Effector memory CD8-positive, alpha-beta T cell (primary cell): ENCODE data around the gene ROR2.
A peak's percentile ranks its signal among the peaks of the same experiment; 100 is the strongest.

Source experiments
- ATAC-seq: fragments of 150-1000 bp; cut with Tn5 transposase; replicated peaks from 2 replicates; pipeline ENCODE4 v1.10.0; 2021; ENCODE audit warnings: mild to moderate bottlenecking, moderate library complexity
- DNase-seq, 3 experiments: peaks; one replicate each; pipeline ENCODE4 v3.0.0; 2021
- H3K27ac Mint-ChIP-seq, 2 donors: one replicate each; pipeline ENCODE4 v1.8.0; 2022; ENCODE audit warnings: mild to moderate bottlenecking in 2 of 2, mixed read lengths in 2 of 2, moderate library complexity in 2 of 2
- H3K27me3 Mint-ChIP-seq, 2 donors: one replicate each; pipeline ENCODE4 v1.8.0; 2022; ENCODE audit warnings: mixed read lengths in 2 of 2
- H3K36me3 Mint-ChIP-seq: one replicate; pipeline ENCODE4 v1.8.0; 2022; ENCODE audit warnings: mild to moderate bottlenecking, moderate library complexity, mixed read lengths; ENCODE audit not compliant: insufficient read depth
- H3K4me1 Mint-ChIP-seq, 2 donors: one replicate each; pipeline ENCODE4 v1.8.0; 2022; ENCODE audit warnings: low read depth in 2 of 2, mixed read lengths in 2 of 2
- H3K4me3 Mint-ChIP-seq, 2 donors: one replicate each; pipeline ENCODE4 v1.8.0; 2022; ENCODE audit warnings: mild to moderate bottlenecking in 2 of 2, mixed read lengths in 2 of 2, moderate library complexity in 2 of 2
- H3K9me3 Mint-ChIP-seq, 2 donors: one replicate each; pipeline ENCODE4 v1.8.0; 2022; ENCODE audit warnings: mixed read lengths in 2 of 2

The ROR2 gene

GRCh38 chr9:91898451-91899218, 51.4 kb downstream of the ROR2 start:
- DNase-seq, result no peak
- Mint-ChIP-seq H3K27ac (no peak overlapping the region), H3K4me3 (no peak overlapping the region)

DNA sequence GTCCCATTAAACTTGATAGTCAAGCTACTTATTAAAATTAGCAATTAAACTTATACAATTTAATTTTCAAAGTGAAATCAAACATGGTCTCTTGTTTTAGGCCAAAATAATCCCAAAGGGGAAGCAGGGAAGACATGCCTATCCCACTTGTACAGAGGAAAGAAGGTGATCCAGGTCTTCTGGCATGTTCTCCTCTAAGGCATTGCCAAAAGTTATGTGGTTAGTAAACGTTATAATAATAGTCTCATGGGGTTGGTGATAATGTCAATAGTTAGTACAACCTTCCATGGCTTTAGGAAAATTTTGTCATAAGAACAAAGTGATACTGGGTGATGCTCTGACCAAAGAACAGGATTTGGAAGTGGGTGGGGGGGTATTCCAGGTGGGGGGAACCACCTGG, 52.8 kb downstream of the ROR2 start:
- no peak overlapping the region for H3K4me3 Mint-ChIP-seq

More at GRCh38 chr9:91898451-91899218, 51.4 kb downstream of the ROR2 start:
- Mint-ChIP-seq H3K27me3 (peaks cover 19 to 30% of the 10 kb centered on the region in 2 donors), H3K9me3 (no peaks in the 10 kb centered on the region), H3K4me1 (peaks cover 4 to 9% of the 10 kb centered on the region in 2 donors), H3K36me3 (no peaks in the 10 kb centered on the region)
- no peak for ATAC-seq

DNA sequence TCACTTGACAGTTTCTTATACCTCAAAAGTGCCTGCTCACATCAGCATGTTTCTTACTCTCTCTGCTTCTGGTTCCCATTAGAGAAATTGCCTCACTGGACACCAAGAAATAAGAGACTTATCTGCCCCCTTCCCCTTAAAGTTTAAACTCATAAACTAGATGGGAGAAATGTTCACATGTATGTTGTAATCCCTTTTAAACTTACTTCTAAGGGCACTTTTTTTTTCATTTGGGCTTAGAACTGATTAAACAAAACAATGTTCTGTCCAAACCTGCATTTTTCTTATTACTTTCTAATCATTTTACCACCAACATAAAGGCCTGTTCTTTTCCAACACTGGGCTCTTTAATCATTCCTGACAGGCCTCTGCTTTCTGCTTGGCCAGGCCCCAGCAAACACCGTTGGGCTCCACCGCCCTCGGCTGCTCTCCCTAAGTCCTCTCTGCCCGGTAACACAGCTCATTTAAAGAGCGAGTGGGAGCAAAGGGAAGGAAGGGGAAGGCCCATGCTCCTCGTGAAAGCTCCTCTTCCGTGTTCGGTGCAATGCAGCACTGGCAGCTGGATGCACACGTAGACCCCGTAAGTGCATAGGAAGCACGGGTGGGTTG, 53.4 kb downstream of the ROR2 start:
- DNase-seq (no peak), ATAC-seq (no peak)
- peaks cover 4 to 19% of the 10 kb centered on the region in 2 donors for H3K4me1 Mint-ChIP-seq
- peaks cover 23 to 41% of the 10 kb centered on the region in 2 donors for H3K27me3 Mint-ChIP-seq
- H3K27ac Mint-ChIP-seq, result no peak overlapping the region
- no peaks in the 10 kb centered on the region for H3K9me3 Mint-ChIP-seq
- no peaks in the 10 kb centered on the region for H3K36me3 Mint-ChIP-seq
- no peak overlapping the region for H3K4me3 Mint-ChIP-seq

More for the DNA sequence above, 52.8 kb downstream of the ROR2 start:
- DNase-seq (no peak), ATAC-seq (no peak)
- Mint-ChIP-seq H3K27me3 (peaks cover 23 to 41% of the 10 kb centered on the region in 2 donors), H3K9me3 (no peaks in the 10 kb centered on the region), H3K27ac (no peak overlapping the region), H3K4me1 (peaks cover 4 to 16% of the 10 kb centered on the region in 2 donors), H3K36me3 (no peaks in the 10 kb centered on the region)

GRCh38 chr9:91896097-91896496, 53.9 kb downstream of the ROR2 start:
- H3K36me3 Mint-ChIP-seq, result no peaks in the 10 kb centered on the region
- H3K27ac Mint-ChIP-seq, result no peak overlapping the region
- H3K27me3 Mint-ChIP-seq, result peaks cover 23 to 41% of the 10 kb centered on the region in 2 donors
- ATAC-seq (no peak), DNase-seq (no peak)
- peaks cover 4 to 19% of the 10 kb centered on the region in 2 donors for H3K4me1 Mint-ChIP-seq
- no peak overlapping the region for H3K4me3 Mint-ChIP-seq
- no peaks in the 10 kb centered on the region for H3K9me3 Mint-ChIP-seq

DNA sequence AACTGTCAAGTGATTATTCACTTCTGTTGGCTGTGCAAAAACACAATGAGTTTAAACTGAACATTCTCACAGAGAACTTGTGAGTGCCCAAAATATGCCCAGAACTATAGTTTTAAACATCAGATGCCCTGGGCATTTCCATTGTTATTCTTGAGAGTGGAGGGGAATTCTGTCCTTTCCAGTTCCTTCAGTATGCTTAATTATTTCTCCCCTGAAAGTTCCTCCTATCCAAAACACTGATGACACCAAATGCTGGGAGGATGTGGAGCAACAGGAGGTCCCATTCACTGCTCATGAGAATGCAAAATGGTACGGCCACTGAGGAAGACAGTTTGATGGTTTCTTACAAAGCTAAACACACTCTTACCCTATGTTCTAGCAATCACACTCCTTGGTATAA, 55.5 kb downstream of the ROR2 start:
- H3K36me3 Mint-ChIP-seq, result no peaks in the 10 kb centered on the region
- no peak overlapping the region for H3K4me3 Mint-ChIP-seq
- ATAC-seq (no peak), DNase-seq (no peak)
- H3K27ac Mint-ChIP-seq, result no peak overlapping the region
- peaks cover 4 to 19% of the 10 kb centered on the region in 2 donors for H3K4me1 Mint-ChIP-seq
- H3K27me3 Mint-ChIP-seq, result peaks cover 23 to 41% of the 10 kb centered on the region in 2 donors
- no peaks in the 10 kb centered on the region for H3K9me3 Mint-ChIP-seq

DNA sequence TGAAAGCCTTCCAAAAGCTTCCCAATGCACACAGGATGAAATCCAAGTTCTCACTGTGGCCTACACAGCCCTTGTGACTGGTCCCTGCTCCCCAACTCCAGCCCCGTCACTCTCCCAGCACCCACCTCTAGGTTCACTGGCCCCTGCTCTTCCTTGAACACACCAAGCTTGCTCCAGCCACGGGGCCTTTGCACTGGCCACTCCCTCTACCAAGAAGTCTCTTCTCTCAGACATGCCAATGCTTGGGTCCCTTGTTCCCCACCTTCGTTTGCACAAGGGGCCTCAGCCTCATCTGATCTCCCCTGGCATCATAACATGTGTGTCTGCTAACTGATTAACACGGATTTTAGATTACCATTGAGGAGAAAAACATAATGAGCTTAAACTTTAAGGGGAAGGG, 56.0 kb downstream of the ROR2 start:
- ATAC-seq (no peak), DNase-seq (no peak)
- no peaks in the 10 kb centered on the region for H3K9me3 Mint-ChIP-seq
- peak overlapping the region in 1 of 2 donors; percentile 72 for H3K27ac Mint-ChIP-seq
- H3K4me1 Mint-ChIP-seq, result peaks cover 4 to 19% of the 10 kb centered on the region in 2 donors
- H3K27me3 Mint-ChIP-seq, result peaks cover 24 to 44% of the 10 kb centered on the region in 2 donors
- H3K4me3 Mint-ChIP-seq, result no peak overlapping the region
- no peaks in the 10 kb centered on the region for H3K36me3 Mint-ChIP-seq

- H3K27me3 Mint-ChIP-seq, result peaks cover 36 to 51% of the 10 kb centered on the region in 2 donors
- no peaks in the 10 kb centered on the region for H3K36me3 Mint-ChIP-seq
- H3K4me1 Mint-ChIP-seq, result peaks cover 3 to 19% of the 10 kb centered on the region in 2 donors
- no peak for ATAC-seq
- H3K9me3 Mint-ChIP-seq, result no peaks in the 10 kb centered on the region
- DNase-seq, result no peak
- H3K4me3 Mint-ChIP-seq, result no peak overlapping the region
- H3K27ac Mint-ChIP-seq, result no peak overlapping the region
Observed at GRCh38 chr9:91891915-91892314, 58.1 kb downstream of the ROR2 start.

- H3K36me3 Mint-ChIP-seq, result no peaks in the 10 kb centered on the region
- no peaks in the 10 kb centered on the region for H3K9me3 Mint-ChIP-seq
- no peak overlapping the region for H3K27ac Mint-ChIP-seq
- no peak overlapping the region for H3K4me3 Mint-ChIP-seq
- peaks cover 0 to 18% of the 10 kb centered on the region in 2 donors for H3K4me1 Mint-ChIP-seq
- peaks cover 25 to 39% of the 10 kb centered on the region in 2 donors for H3K27me3 Mint-ChIP-seq
- ATAC-seq, result no peak
- DNase-seq, result no peak
Observed at GRCh38 chr9:91890662-91891061, 59.4 kb downstream of the ROR2 start.

DNA sequence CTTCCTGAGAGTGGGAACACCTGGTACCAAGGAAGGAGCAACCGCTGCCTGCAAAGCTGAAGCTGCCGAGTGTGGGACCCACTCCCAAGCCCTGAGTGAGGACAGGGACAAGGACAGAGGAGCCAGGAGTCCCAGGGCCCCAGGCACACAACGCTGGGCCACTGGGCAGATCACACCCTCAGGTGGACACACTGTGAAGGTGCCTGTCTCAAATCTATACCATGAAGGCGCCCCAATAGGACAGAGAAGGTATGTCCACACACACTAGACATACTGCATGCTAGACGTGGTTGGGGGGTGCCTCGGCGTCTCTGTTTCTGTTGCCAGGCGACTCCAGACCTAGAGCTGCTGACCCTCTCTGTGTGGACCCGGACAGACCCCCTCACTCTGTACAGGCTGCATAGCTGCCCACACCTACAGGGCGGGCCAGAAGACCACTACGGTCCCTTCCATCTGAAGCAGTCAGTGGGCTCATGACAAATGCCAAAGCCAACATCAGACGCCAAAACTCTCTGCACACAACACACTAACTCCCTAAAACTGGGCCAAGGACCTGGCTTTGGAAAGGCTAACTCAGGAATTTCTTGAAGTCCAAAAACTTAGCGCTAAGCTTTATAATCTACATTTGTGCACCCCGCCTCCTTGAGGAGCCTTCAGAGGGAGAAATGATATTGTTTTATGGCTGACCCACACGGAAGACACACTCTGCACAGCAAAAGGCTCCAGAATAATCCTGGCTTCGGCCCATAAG, 60.7 kb downstream of the ROR2 start:
- no peak overlapping the region for H3K27ac Mint-ChIP-seq
- H3K4me3 Mint-ChIP-seq, result no peak overlapping the region
- H3K36me3 Mint-ChIP-seq, result no peaks in the 10 kb centered on the region
- peaks cover 0 to 18% of the 10 kb centered on the region in 2 donors for H3K4me1 Mint-ChIP-seq
- peaks cover 25 to 34% of the 10 kb centered on the region in 2 donors for H3K27me3 Mint-ChIP-seq
- no peak for ATAC-seq
- no peak for DNase-seq
- H3K9me3 Mint-ChIP-seq, result no peaks in the 10 kb centered on the region

- ATAC-seq (no peak), DNase-seq (no peak)
- Mint-ChIP-seq H3K27me3 (peaks cover 16 to 17% of the 10 kb centered on the region in 2 donors), H3K4me1 (peaks cover 0 to 5% of the 10 kb centered on the region in 2 donors), H3K36me3 (no peaks in the 10 kb centered on the region), H3K9me3 (no peaks in the 10 kb centered on the region), H3K4me3 (no peak overlapping the region), H3K27ac (no peak overlapping the region)
Observed at GRCh38 chr9:91886414-91887076, 63.5 kb downstream of the ROR2 start.

- peak overlapping the region in 1 of 2 donors; percentile 14 for H3K4me3 Mint-ChIP-seq
- DNase-seq (no peak), ATAC-seq (no peak)
- H3K27me3 Mint-ChIP-seq, result peaks cover 16 to 20% of the 10 kb centered on the region in 2 donors
- H3K4me1 Mint-ChIP-seq, result peaks cover 0 to 5% of the 10 kb centered on the region in 2 donors
- H3K36me3 Mint-ChIP-seq, result no peaks in the 10 kb centered on the region
- H3K9me3 Mint-ChIP-seq, result no peaks in the 10 kb centered on the region
- no peak overlapping the region for H3K27ac Mint-ChIP-seq
Observed at GRCh38 chr9:91885746-91886413, 64.1 kb downstream of the ROR2 start.

- Mint-ChIP-seq H3K36me3 (no peaks in the 10 kb centered on the region), H3K27ac (peak overlapping the region in 1 of 2 donors; percentile 30)
- no peak for ATAC-seq
Observed at GRCh38 chr9:91884696-91885687, 65.0 kb downstream of the ROR2 start.

More at GRCh38 chr9:91884696-91885687, 65.0 kb downstream of the ROR2 start:
- H3K9me3 Mint-ChIP-seq, result no peaks in the 10 kb centered on the region
- H3K27me3 Mint-ChIP-seq, result peaks cover 16 to 20% of the 10 kb centered on the region in 2 donors
- no peak overlapping the region for H3K4me3 Mint-ChIP-seq
- peaks cover 0 to 5% of the 10 kb centered on the region in 2 donors for H3K4me1 Mint-ChIP-seq
- DNase-seq, result no peak
